HCT116 (cell line): Measurements from ENCODE around the gene YIPF7.

Source experiments
- POLR2AphosphoS5 ChIP-seq: IDR thresholded peaks from 2 replicates; pipeline ENCODE4 v1.6.1; 2011; ENCODE audit warnings: mild to moderate bottlenecking, low read depth, low read length, moderate library complexity
- TF ChIP-seq, protein P1 (sequence below), 3 experiments: fragments of 200-600 bp in 1 of 3; sonication (generic) in 1 of 3; IDR thresholded peaks in 2 of 3; conservative IDR thresholded peaks in 1 of 3; 2 replicates each; pipeline ENCODE4 v1.5.1; 2012 to 2017; ENCODE audit warnings: low read depth in 2 of 3, low read length in 2 of 3, antibody characterized with exemption in 1 of 3, borderline replicate concordance in 1 of 3, control low read depth in 1 of 3, mild to moderate bottlenecking in 1 of 3, mixed read lengths in 1 of 3, mixed run types in 1 of 3, moderate library complexity in 1 of 3; ENCODE audit not compliant: insufficient read depth in 1 of 3

DNA sequence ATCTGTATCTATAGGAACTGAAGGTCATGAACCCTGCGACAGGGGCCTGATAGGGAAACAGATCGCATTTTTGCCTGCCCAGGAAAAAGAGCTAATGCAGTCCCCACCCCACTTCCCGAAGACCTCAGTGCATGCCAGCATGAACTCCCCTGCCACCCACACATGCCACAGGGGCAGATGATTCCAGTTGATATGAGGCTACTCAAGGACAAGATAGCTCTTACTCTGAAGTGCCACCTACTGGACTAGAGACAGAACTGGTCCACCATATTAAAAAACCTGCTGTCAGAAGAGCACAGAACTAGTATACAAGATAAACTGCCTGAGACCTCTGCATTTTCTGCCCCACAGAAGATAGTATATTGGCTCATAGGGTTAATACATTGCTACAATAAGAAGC lies 68.0 kb downstream of the YIPF7 start:
- TF ChIP-seq, protein P1, sequence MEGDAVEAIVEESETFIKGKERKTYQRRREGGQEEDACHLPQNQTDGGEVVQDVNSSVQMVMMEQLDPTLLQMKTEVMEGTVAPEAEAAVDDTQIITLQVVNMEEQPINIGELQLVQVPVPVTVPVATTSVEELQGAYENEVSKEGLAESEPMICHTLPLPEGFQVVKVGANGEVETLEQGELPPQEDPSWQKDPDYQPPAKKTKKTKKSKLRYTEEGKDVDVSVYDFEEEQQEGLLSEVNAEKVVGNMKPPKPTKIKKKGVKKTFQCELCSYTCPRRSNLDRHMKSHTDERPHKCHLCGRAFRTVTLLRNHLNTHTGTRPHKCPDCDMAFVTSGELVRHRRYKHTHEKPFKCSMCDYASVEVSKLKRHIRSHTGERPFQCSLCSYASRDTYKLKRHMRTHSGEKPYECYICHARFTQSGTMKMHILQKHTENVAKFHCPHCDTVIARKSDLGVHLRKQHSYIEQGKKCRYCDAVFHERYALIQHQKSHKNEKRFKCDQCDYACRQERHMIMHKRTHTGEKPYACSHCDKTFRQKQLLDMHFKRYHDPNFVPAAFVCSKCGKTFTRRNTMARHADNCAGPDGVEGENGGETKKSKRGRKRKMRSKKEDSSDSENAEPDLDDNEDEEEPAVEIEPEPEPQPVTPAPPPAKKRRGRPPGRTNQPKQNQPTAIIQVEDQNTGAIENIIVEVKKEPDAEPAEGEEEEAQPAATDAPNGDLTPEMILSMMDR (IDR thresholded peaks at IDR 0.05 in 2 of 3, conservative IDR thresholded peaks at IDR 0.05 in 1 of 3; ENCODE audit: borderline replicate concordance in 1 of 3, insufficient read depth in 1 of 3, low read depth in 2 of 3, low read length in 2 of 3) = no peak
- no peak for TF ChIP-seq POLR2AphosphoS5
